ENCODE measurements around the gene TLR4. TPM values are rescaled to one million over a fixed set of nuclear protein-coding genes. Genes with fewer than 3 reads are reported as not detected.

TLR4 gene
- total RNA-seq, 4 donors from 2014 or later: 14.0 to 33.1 (median 21.9) TPM

DNA sequence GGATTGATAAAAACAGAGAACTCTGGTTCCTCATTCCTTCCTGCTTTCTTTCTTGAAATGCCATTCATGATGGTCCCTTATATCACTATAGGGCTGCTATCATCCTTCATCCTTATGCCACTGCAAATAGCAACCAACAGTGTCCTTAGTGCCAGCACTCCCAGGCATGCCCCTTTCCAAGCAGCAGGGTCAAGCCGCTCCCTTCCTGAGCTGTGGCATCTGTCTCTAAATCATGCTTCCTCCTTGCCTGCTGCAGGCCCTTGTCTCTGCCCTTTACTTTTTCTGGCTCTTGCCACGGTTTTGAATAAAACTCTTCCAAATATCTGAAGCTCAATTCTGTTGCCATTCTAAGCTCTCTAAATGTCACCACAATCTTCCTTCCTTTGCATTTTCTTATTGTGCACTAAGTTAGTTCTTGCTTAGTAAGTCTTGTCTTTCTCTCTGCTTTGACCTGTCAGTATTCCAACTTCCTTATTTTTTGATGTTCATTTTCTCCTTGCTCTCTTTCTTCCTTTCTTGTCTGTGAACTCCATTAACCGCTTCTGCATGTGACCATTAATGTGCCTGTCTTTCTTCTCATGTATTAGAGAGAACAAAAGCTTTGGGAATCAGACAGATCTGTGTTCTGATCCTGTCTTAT lies 19.9 kb downstream of the TLR4 start:
- H3K27me3 ChIP-seq: no peaks in the 10 kb centered on the region
- no peak overlapping the region for H3K4me3 ChIP-seq
- no peak for TF ChIP-seq POLR2A (IDR thresholded peaks at IDR 0.05)
- peak in 1 of 2 donors; percentile 51 for TF ChIP-seq EP300 (IDR thresholded peaks at IDR 0.05)
- TF ChIP-seq, protein P1, sequence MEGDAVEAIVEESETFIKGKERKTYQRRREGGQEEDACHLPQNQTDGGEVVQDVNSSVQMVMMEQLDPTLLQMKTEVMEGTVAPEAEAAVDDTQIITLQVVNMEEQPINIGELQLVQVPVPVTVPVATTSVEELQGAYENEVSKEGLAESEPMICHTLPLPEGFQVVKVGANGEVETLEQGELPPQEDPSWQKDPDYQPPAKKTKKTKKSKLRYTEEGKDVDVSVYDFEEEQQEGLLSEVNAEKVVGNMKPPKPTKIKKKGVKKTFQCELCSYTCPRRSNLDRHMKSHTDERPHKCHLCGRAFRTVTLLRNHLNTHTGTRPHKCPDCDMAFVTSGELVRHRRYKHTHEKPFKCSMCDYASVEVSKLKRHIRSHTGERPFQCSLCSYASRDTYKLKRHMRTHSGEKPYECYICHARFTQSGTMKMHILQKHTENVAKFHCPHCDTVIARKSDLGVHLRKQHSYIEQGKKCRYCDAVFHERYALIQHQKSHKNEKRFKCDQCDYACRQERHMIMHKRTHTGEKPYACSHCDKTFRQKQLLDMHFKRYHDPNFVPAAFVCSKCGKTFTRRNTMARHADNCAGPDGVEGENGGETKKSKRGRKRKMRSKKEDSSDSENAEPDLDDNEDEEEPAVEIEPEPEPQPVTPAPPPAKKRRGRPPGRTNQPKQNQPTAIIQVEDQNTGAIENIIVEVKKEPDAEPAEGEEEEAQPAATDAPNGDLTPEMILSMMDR (IDR thresholded peaks at IDR 0.05): no peak
- H3K4me1 ChIP-seq: peaks cover 0 to 33% (median 6%) of the 10 kb centered on the region in 4 donors
- 44 to 60% methylated on average over 3 of the region's 3 CpGs for WGBS, 2 donors
- H3K36me3 ChIP-seq: no peaks in the 10 kb centered on the region
- no peaks in the 10 kb centered on the region for H3K9me3 ChIP-seq
- H3K27ac ChIP-seq: peak overlapping the region in 1 of 4 donors; percentile 62
- no peak for DNase-seq (ENCODE audit: low spot score in 2 of 2)

DNA sequence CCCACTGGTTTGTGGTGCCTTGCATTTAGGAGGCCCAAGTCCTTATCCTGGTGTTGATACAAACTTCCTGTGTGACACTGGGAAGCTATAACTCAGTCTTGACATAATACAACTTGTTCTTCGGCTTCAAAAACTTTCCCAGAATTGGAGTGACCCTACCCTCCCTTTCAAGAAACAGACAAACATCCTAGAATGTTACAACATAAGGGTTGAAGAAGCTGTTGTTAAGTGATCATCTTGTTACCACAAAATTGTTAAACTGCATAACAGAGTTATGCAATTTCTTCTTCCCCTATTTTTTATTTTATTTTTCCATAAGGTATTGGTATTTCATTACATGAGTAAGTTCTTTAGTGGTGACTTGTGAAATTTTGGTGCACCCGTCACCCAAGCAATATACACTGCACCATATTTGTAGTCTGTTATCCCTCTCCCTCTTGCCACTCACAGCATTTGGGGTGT lies 21.3 kb downstream of the TLR4 start:
- 58 to 62% methylated on average over 2 of the region's 2 CpGs for WGBS, 2 donors
- H3K27ac ChIP-seq: peak overlapping the region in 1 of 4 donors; percentile 62

DNA sequence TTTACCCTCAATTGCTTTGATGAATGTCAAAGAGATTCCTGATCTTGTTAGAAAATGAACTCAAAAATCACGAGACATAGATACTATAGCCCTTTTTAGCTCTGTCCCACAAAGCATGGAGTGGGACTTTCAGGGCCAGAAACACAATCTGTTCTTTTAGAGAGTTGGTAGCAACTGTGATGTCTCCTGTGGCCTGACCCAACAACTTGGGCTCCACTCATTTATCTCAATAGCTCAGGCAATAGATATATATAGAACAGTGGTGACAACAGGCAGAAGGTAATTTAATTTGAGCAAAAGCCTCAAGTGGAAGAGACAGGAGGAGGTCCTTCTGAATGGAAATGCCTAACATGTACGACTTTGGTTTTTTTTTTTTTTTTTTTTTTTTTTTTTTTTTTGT lies 25.2 kb downstream of the TLR4 start:
- H3K36me3 ChIP-seq: no peaks in the 10 kb centered on the region
- no peaks in the 10 kb centered on the region for H3K27me3 ChIP-seq
- no peak overlapping the region for H3K4me3 ChIP-seq
- no peak for DNase-seq (ENCODE audit: low spot score in 2 of 2)
- TF ChIP-seq, protein P1 (IDR thresholded peaks at IDR 0.05): no peak
- TF ChIP-seq POLR2A (IDR thresholded peaks at IDR 0.05): no peak
- TF ChIP-seq EP300 (IDR thresholded peaks at IDR 0.05): no peak
- H3K27ac ChIP-seq: no peak overlapping the region
- peaks cover 0 to 17% (median 0%) of the 10 kb centered on the region in 4 donors for H3K4me1 ChIP-seq
- no peaks in the 10 kb centered on the region for H3K9me3 ChIP-seq
- 76 to 78% methylated on average over 2 of the region's 2 CpGs for WGBS, 2 donors

More for the DNA sequence above, 21.3 kb downstream of the TLR4 start:
- Histone ChIP-seq H3K4me1 (peaks cover 0 to 20% (median 0%) of the 10 kb centered on the region in 4 donors), H3K9me3 (no peaks in the 10 kb centered on the region), H3K27me3 (no peaks in the 10 kb centered on the region), H3K36me3 (no peaks in the 10 kb centered on the region), H3K4me3 (no peak overlapping the region)
- no peak for DNase-seq (ENCODE audit: low spot score in 2 of 2)
- peak; percentile 54 to 81 for TF ChIP-seq EP300 (IDR thresholded peaks at IDR 0.05)
- TF ChIP-seq, protein P1 (IDR thresholded peaks at IDR 0.05): no peak

GRCh38 chr9:117732494-117732893 lies 28.3 kb downstream of the TLR4 start:
- Histone ChIP-seq H3K27ac (no peak overlapping the region), H3K36me3 (no peaks in the 10 kb centered on the region), H3K27me3 (no peaks in the 10 kb centered on the region), H3K9me3 (no peaks in the 10 kb centered on the region), H3K4me3 (no peak overlapping the region), H3K4me1 (peaks cover 0 to 10% (median 0%) of the 10 kb centered on the region in 4 donors)
- WGBS, 2 donors: 90 to 92% methylated on average over 6 of the region's 6 CpGs
- no peak for DNase-seq (ENCODE audit: low spot score in 2 of 2)
- TF ChIP-seq, protein P1 (IDR thresholded peaks at IDR 0.05): no peak
- TF ChIP-seq POLR2A (IDR thresholded peaks at IDR 0.05) (no peak), EP300 (IDR thresholded peaks at IDR 0.05) (no peak)

DNA sequence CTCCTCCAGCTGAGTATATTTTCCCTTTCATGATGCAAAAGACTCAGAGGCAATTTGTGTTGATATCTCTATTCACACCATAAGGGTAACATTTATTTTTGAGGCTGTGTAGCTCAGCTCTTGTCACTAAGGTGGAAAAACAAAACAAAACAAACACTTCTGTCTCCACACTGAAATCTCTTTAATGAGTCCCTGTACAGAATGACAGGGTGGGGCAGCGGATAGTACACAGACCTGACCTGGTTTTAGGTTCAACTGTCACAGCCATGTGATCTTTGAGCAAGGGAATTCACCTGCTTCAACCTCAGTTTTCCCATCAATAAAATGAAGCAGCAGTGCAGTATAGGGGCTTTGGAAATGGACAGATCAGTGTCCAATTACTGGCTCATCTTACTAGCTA lies 29.3 kb downstream of the TLR4 start:
- DNase-seq (ENCODE audit: low spot score in 2 of 2): no peak
- Histone ChIP-seq H3K27ac (no peak overlapping the region), H3K27me3 (no peaks in the 10 kb centered on the region), H3K4me1 (peaks cover 0 to 10% (median 0%) of the 10 kb centered on the region in 4 donors), H3K4me3 (no peak overlapping the region), H3K9me3 (no peaks in the 10 kb centered on the region), H3K36me3 (no peaks in the 10 kb centered on the region)
- 71 to 90% methylated on average over 1 of the region's 1 CpG for WGBS, 2 donors
- TF ChIP-seq EP300 (IDR thresholded peaks at IDR 0.05) (no peak), POLR2A (IDR thresholded peaks at IDR 0.05) (no peak)
- TF ChIP-seq, protein P1 (IDR thresholded peaks at IDR 0.05): no peak

All from tibial nerve (tissue), 4 donors.